Kidney (tissue), 14 donors: Measurements from ENCODE around the gene IL23R. TPM values are rescaled to one million over a fixed set of nuclear protein-coding genes. Genes with fewer than 3 reads are reported as not detected.

ENCODE experiments used
- DNase-seq, 5 donors: peaks; one replicate each; pipeline ENCODE4 v3.0.0-alpha.2; 2013 to 2020
- FAIRE-seq: peaks from 2 replicates; lab custom pipeline; 2012; peaks lifted over from hg19 to GRCh38; lab: Jason Lieb, UNC
- H3K27ac ChIP-seq, 2 donors: one replicate each; pipeline ENCODE4 v1.7.0; 2013; ENCODE audit warnings: low read depth in 2 of 2, low read length in 2 of 2, inconsistent platforms in 1 of 2
- H3K27me3 ChIP-seq: one replicate; pipeline ENCODE4 v1.7.1; 2013; ENCODE audit warnings: low read length, inconsistent platforms; ENCODE audit not compliant: control insufficient read depth, insufficient read depth
- H3K36me3 ChIP-seq, 3 donors: one replicate each; pipeline versions ENCODE4 v1.7.0 to v1.7.1; 2013; ENCODE audit warnings: low read length in 3 of 3, control low read depth in 1 of 3, inconsistent platforms in 1 of 3; ENCODE audit not compliant: insufficient read depth in 3 of 3, control insufficient read depth in 2 of 3
- H3K4me1 ChIP-seq, 3 donors: one replicate each; pipeline versions ENCODE4 v1.7.0 to v1.7.1; 2013; ENCODE audit warnings: low read length in 3 of 3, inconsistent platforms in 1 of 3, low read depth in 1 of 3; ENCODE audit not compliant: control insufficient read depth in 2 of 3, insufficient read depth in 2 of 3
- H3K4me3 ChIP-seq, 3 donors: one replicate each; pipeline versions ENCODE4 v1.7.0 to v1.8.1; 2013; ENCODE audit warnings: low read length in 3 of 3, control low read depth in 1 of 3, inconsistent platforms in 1 of 3
- H3K9ac ChIP-seq, 3 donors: one replicate each; pipeline versions ENCODE4 v1.7.0 to v1.7.1; 2013; ENCODE audit warnings: low read length in 3 of 3, control low read depth in 1 of 3, inconsistent platforms in 1 of 3
- H3K9me3 ChIP-seq, 3 donors: one replicate each; pipeline versions ENCODE4 v1.7.0 to v1.7.1; 2013; ENCODE audit warnings: low read length in 3 of 3, control low read depth in 1 of 3, inconsistent platforms in 1 of 3; ENCODE audit not compliant: control insufficient read depth in 2 of 3, insufficient read depth in 1 of 3
- CTCF ChIP-seq: IDR thresholded peaks from 3 replicates; pipeline ENCODE4 v1.5.1; 2012; ENCODE audit warnings: mild to moderate bottlenecking, moderate library complexity, borderline replicate concordance; ENCODE audit not compliant: insufficient read depth; ENCODE audit errors: extremely low read depth
- intact Hi-C: fragments of 100-400 bp; cut with DNase I; formaldehyde crosslinking; loops from one replicate; pipeline ENCODE4 v1.11.1; 2022
- polyA plus RNA-seq: library from polyadenylated mRNA; stranded (reverse); fragments of 350-450 nt; fragmentation: Illumina TruSeq; extraction: RNeasy Lipid Tissue Mini Kit (QIAGEN cat#74804); gene quantifications from one replicate; pipeline ENCODE4 v1.2.3, GENCODE V29; 2014; ENCODE audit warnings: low read depth, low replicate concordance; ENCODE audit not compliant: insufficient read depth
- total RNA-seq: library from RNA; stranded (reverse); fragmentation: NEBNext Ultra II Directional; extraction: Animal tissue kit (Norgen Biotek cat#: 25700); gene quantifications from one replicate; pipeline ENCODE4 v1.2.1, GENCODE V29; 2021
- donor health status: control.
- donor health status: control.
- donor health status: control.
- donor health status: control.
- donor health status: control.
- donor health status: DM: yes; HTN: yes; CAD: no.
- donor health status: Normal renal cell carcinoma (clear cell type).

Gene IL23R
- total and polyA plus RNA-seq, 2 donors from 2014 or later = 0.19 TPM; not detected in 1

GRCh38 chr1:67126974-67127373 is 39.3 kb upstream of the IL23R start:
- Histone ChIP-seq H3K27me3 (no peaks in the 10 kb centered on the region), H3K9ac (no peak overlapping the region), H3K9me3 (no peaks in the 10 kb centered on the region), H3K36me3 (no peaks in the 10 kb centered on the region), H3K4me1 (no peaks in the 10 kb centered on the region), H3K27ac (no peak overlapping the region), H3K4me3 (no peak overlapping the region)
- intact Hi-C loops = no loop called here
- DNase-seq = no peak
- no peak for FAIRE-seq
- no peak for TF ChIP-seq CTCF

- no peaks in the 10 kb centered on the region for H3K36me3 ChIP-seq
- no peak for TF ChIP-seq CTCF
- intact Hi-C loops = loop anchor here (10.0 kb wide), 1 partner anchor 136 kb away; no protein-coding TSS in a partner anchor
- no peak for DNase-seq
- H3K4me1 ChIP-seq = peaks cover 0 to 6% (median 3%) of the 10 kb centered on the region in 3 donors
- FAIRE-seq = no peak
- no peak overlapping the region for H3K9ac ChIP-seq
- no peaks in the 10 kb centered on the region for H3K27me3 ChIP-seq
- no peak overlapping the region for H3K27ac ChIP-seq
- H3K4me3 ChIP-seq = no peak overlapping the region
- H3K9me3 ChIP-seq = no peaks in the 10 kb centered on the region
Measured at GRCh38 chr1:67130673-67131072, 35.6 kb upstream of the IL23R start.

- Histone ChIP-seq H3K27ac (no peak overlapping the region), H3K36me3 (no peaks in the 10 kb centered on the region), H3K27me3 (no peaks in the 10 kb centered on the region), H3K4me1 (peaks cover 0 to 6% (median 3%) of the 10 kb centered on the region in 3 donors), H3K4me3 (no peak overlapping the region), H3K9me3 (no peaks in the 10 kb centered on the region), H3K9ac (no peak overlapping the region)
- no peak for FAIRE-seq
- no peak for DNase-seq
- no peak for TF ChIP-seq CTCF
- intact Hi-C loops = loop anchor here (10.0 kb wide), 1 partner anchor 138 kb away; no protein-coding TSS in a partner anchor
Measured at GRCh38 chr1:67133177-67133576, 33.1 kb upstream of the IL23R start.

- peaks cover 0 to 12% (median 3%) of the 10 kb centered on the region in 3 donors for H3K4me1 ChIP-seq
- no peaks in the 10 kb centered on the region for H3K36me3 ChIP-seq
- intact Hi-C loops = loop anchor here (10.0 kb wide), 1 partner anchor 140 kb away; no protein-coding TSS in a partner anchor
- H3K9ac ChIP-seq = no peak within 1 kb of the TSS
- no peak for TF ChIP-seq CTCF
- peak in 4 of 5 donors; percentile 62 to 83 (median 70) for DNase-seq
- peak within 1 kb of the TSS; percentile 21 to 65 (median 52) for H3K4me3 ChIP-seq
- no peak for FAIRE-seq
- H3K27me3 ChIP-seq = no peaks in the 10 kb centered on the region
- H3K27ac ChIP-seq = no peak within 1 kb of the TSS
- H3K9me3 ChIP-seq = no peaks in the 10 kb centered on the region
Measured at GRCh38 chr1:67134695-67135094, 31.6 kb upstream of the IL23R start, which contains the start of gene C1orf141. C1orf141 (minus strand) TSS chr1:67134970; CDS start chr1:67127240, 7,730 bp downstream.
